IMR-90 (cell line): ENCODE data around the gene TRAPPC3L. TPM values are rescaled to one million over a fixed set of nuclear protein-coding genes. Genes with fewer than 3 reads are reported as not detected.

ENCODE experiments used
- ATAC-seq: fragments of 200-7000 bp; cut with Tn5 transposase; 2 replicates; pipeline ENCODE4 v1.9.1; 2020; ENCODE audit warnings: low read depth, mild to moderate bottlenecking, moderate library complexity
- BruUV-seq: library from RNA; stranded (reverse); fragments of 400-500 nt; replicated peaks from 2 replicates; lab custom pipeline; 2021; lab: Mats Ljungman, UMichigan
- CTCF ChIA-PET: fragments of 300-600 bp; formaldehyde crosslinking; extraction: SDS; loops from one replicate; lab custom pipeline; 2021; ENCODE audit warnings: antibody characterized with exemption; lab: Yijun Ruan, JAX
- POLR2A ChIA-PET: fragments of 300-600 bp; sonication (Branson Sonifier 250); formaldehyde crosslinking; loops from one replicate; lab custom pipeline; 2022; ENCODE audit warnings: antibody characterized with exemption; ENCODE audit not compliant: unreplicated experiment; lab: Charles Lee
- DNase-seq: peaks from one replicate; pipeline ENCODE4 v3.0.0; 2013
- H2AFZ ChIP-seq: replicated peaks from 2 replicates; pipeline ENCODE3; 2013; ENCODE audit warnings: low read length, mild to moderate bottlenecking; ENCODE audit not compliant: poor library complexity
- H2AK5ac ChIP-seq: 2 replicates; pipeline ENCODE4 v1.6.1; 2013; ENCODE audit warnings: low read depth, low read length, inconsistent platforms
- H2AK9ac ChIP-seq: replicated peaks from 2 replicates; pipeline ENCODE3; 2013; ENCODE audit warnings: mild to moderate bottlenecking, low read depth, low read length, moderate library complexity; ENCODE audit not compliant: poor library complexity
- H2BK120ac ChIP-seq: 2 replicates; pipeline ENCODE4 v1.6.1; 2013; ENCODE audit warnings: low read depth, low read length, inconsistent platforms
- H2BK15ac ChIP-seq: 3 replicates; pipeline ENCODE4 v1.6.1; 2013; ENCODE audit warnings: low read depth, low read length, inconsistent platforms
- H2BK20ac ChIP-seq: 2 replicates; pipeline ENCODE4 v1.6.1; 2013; ENCODE audit warnings: low read depth, mild to moderate bottlenecking, inconsistent platforms, low read length, moderate library complexity
- H2BK5ac ChIP-seq: 2 replicates; pipeline ENCODE4 v1.6.1; 2013; ENCODE audit warnings: mild to moderate bottlenecking, low read depth, low read length, inconsistent platforms; ENCODE audit not compliant: poor library complexity, severe bottlenecking
- H3K14ac ChIP-seq: replicated peaks from 2 replicates; pipeline ENCODE4 v1.6.1; 2013; ENCODE audit warnings: low read depth, low read length, inconsistent platforms
- H3K18ac ChIP-seq: 2 replicates; pipeline ENCODE4 v1.6.1; 2013; ENCODE audit warnings: low read depth, low read length, control low read depth
- H3K23ac ChIP-seq: 2 replicates; pipeline ENCODE4 v1.6.1; 2013; ENCODE audit warnings: low read depth, low read length, inconsistent platforms
- H3K27ac ChIP-seq: 2 replicates; pipeline ENCODE4 v1.5.1; 2013; ENCODE audit warnings: mild to moderate bottlenecking, control low read depth, low read length; ENCODE audit not compliant: insufficient read depth
- H3K27me3 ChIP-seq: 2 replicates; pipeline ENCODE4 v1.6.1; 2013; ENCODE audit warnings: low read length; ENCODE audit not compliant: control insufficient read depth, insufficient read depth
- H3K36me3 ChIP-seq: 2 replicates; pipeline ENCODE4 v1.6.1; 2013; ENCODE audit warnings: low read length, mixed read lengths; ENCODE audit not compliant: control insufficient read depth, insufficient read depth
- H3K4ac ChIP-seq: 2 replicates; pipeline ENCODE4 v1.6.1; 2013; ENCODE audit warnings: low read depth, low read length, inconsistent platforms
- H3K4me1 ChIP-seq: 2 replicates; pipeline ENCODE4 v1.6.1; 2013; ENCODE audit warnings: low read length, mixed read lengths; ENCODE audit not compliant: control insufficient read depth, insufficient read depth
- H3K4me2 ChIP-seq: 2 replicates; pipeline ENCODE4 v1.6.1; 2013; ENCODE audit warnings: low read depth, mild to moderate bottlenecking, control low read depth, low read length, moderate library complexity
- H3K4me3 ChIP-seq: 2 replicates; pipeline ENCODE4 v1.5.1; 2013; ENCODE audit warnings: low read depth, mild to moderate bottlenecking, control low read depth, low read length, moderate library complexity; ENCODE audit not compliant: insufficient read depth
- H3K56ac ChIP-seq: 2 replicates; pipeline ENCODE4 v1.6.1; 2013; ENCODE audit warnings: low read length, inconsistent platforms; ENCODE audit not compliant: insufficient read depth; ENCODE audit errors: extremely low read depth
- H3K79me1 ChIP-seq, 2 experiments: 2 replicates each; pipeline ENCODE4 v1.6.1; 2013; ENCODE audit warnings: low read length in 2 of 2, inconsistent platforms in 1 of 2, low read depth in 1 of 2
- H3K9ac ChIP-seq: 2 replicates; pipeline ENCODE4 v1.6.1; 2013; ENCODE audit warnings: low read depth, low read length, control low read depth
- H3K9me1 ChIP-seq: 2 replicates; pipeline ENCODE4 v1.6.1; 2013; ENCODE audit warnings: low read length, inconsistent platforms; ENCODE audit not compliant: insufficient read depth
- H3K9me3 ChIP-seq: 2 replicates; pipeline ENCODE4 v1.6.1; 2013; ENCODE audit warnings: low read length; ENCODE audit not compliant: control insufficient read depth, insufficient read depth
- H4K20me1 ChIP-seq: 2 replicates; pipeline ENCODE4 v1.6.1; 2013; ENCODE audit warnings: low read length, inconsistent platforms; ENCODE audit not compliant: insufficient read depth
- H4K5ac ChIP-seq: 2 replicates; pipeline ENCODE4 v1.6.1; 2013; ENCODE audit warnings: mild to moderate bottlenecking, low read depth, low read length, control low read depth
- H4K8ac ChIP-seq, 2 experiments: 2 replicates each; pipeline ENCODE4 v1.6.1; 2013; ENCODE audit warnings: low read depth in 2 of 2, low read length in 2 of 2, control low read depth in 1 of 2, inconsistent platforms in 1 of 2
- H4K91ac ChIP-seq: 2 replicates; pipeline ENCODE4 v1.6.1; 2013; ENCODE audit warnings: low read depth, low read length, inconsistent platforms; ENCODE audit not compliant: insufficient read depth
- FOS ChIP-seq: fragments of 150-350 bp; IDR thresholded peaks from 2 replicates; pipeline ENCODE4 v1.6.1; 2016; ENCODE audit warnings: low read depth, low read length
- MAFK ChIP-seq: IDR thresholded peaks from 2 replicates; pipeline ENCODE4 v1.6.1; 2012; ENCODE audit warnings: low read depth, low read length, improper control_type of control experiment
- MAZ ChIP-seq: IDR thresholded peaks from 2 replicates; pipeline ENCODE4 v1.6.1; 2012; ENCODE audit warnings: low read depth, mild to moderate bottlenecking, low read length, improper control_type of control experiment, moderate library complexity, borderline replicate concordance
- MXI1 ChIP-seq: IDR thresholded peaks from 2 replicates; pipeline ENCODE4 v1.6.1; 2012; ENCODE audit warnings: low read depth, mild to moderate bottlenecking, low read length, moderate library complexity, borderline replicate concordance
- NFE2L2 ChIP-seq: fragments of 150-350 bp; IDR thresholded peaks from 2 replicates; pipeline ENCODE4 v1.6.1; 2016; ENCODE audit warnings: low read depth, mild to moderate bottlenecking, low read length
- POLR2A ChIP-seq: IDR thresholded peaks from 2 replicates; pipeline ENCODE4 v1.6.1; 2012; ENCODE audit warnings: mild to moderate bottlenecking, low read depth, low read length
- WGBS, 2 experiments: methylation state at CpG; one replicate each; pipeline versions ENCODE4 v1.1.5 to v1.1.7; 2013; ENCODE audit warnings: missing lambda C conversion rate in 2 of 2; ENCODE audit not compliant: insufficient read length in 1 of 2; ENCODE audit errors: extremely low coverage in 2 of 2; 5-methylcytosine and 5-hydroxymethylcytosine counted together
- dilution Hi-C: fragments of 300-500 bp; cut with HindIII; formaldehyde crosslinking; loops from one replicate; pipeline ENCODE4 v1.14.3; 2018; ENCODE audit warnings: low sequenced_read_pairs; ENCODE audit not compliant: unreplicated experiment
- in situ Hi-C: fragments of 300-500 bp; cut with MboI; formaldehyde crosslinking; loops from 3 replicates; pipeline ENCODE4 v1.14.3; 2019; ENCODE audit warnings: low sequenced_read_pairs, inconsistent platforms, mixed read lengths
- intact Hi-C: fragments of 100-400 bp; cut with micrococcal nuclease; formaldehyde crosslinking; loops from 2 replicates; pipeline ENCODE4 v1.10.0; 2022
- polyA plus RNA-seq, 3 experiments: library from polyadenylated mRNA; depleted of rRNA; stranded (reverse); fragments of >200 nt; gene quantifications; 2 replicates each; pipeline ENCODE4 v1.2.3, GENCODE V29; 2012; ENCODE audit warnings: low replicate concordance in 1 of 3
- total RNA-seq: library from RNA; depleted of rRNA; stranded (reverse); fragments of >200 nt; gene quantifications from 2 replicates; pipeline ENCODE4 v1.2.3, GENCODE V29; 2012
- TF ChIP-seq, protein P1 (sequence below): fragments of 150-350 bp; IDR thresholded peaks from 2 replicates; pipeline ENCODE4 v1.6.1; 2017; ENCODE audit warnings: mild to moderate bottlenecking, antibody characterized with exemption, low read length, low read depth

Gene TRAPPC3L
- total and polyA plus RNA-seq, 2 of the 4 experiments (the other 2 are of a cell fraction), result 0.03 TPM; not detected in 1

DNA sequence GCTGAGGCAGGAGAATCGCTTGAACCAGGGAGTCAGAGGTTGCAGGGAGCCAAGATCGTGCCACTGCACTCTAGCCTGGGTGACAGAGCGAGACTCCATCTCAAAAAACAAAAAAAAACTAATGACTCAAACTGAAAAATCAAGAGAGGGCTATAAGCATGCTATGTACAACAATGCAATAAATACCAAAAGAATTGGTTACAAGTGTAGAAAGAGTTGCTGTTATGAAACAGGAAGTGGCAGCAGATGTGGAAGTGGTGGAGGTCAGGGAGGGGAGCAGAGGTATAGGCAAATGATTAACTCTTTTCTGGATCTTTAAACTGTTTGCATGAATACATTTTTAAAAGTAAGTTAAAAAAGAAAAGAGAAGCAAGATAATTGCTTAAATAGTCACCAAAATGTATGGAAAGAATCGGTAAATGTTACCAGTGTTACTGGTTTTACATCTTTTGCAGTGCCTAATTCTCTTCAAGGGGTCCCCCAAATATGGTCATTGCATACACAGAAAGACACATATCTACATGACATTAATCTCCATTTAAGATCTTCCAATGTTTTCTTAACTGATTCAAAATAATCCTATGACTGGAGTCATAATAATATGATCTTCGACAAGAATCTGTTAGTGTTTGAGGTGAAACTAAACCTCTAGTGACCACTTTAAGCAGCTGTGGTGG is 69.3 kb downstream of the TRAPPC3L start:
- no peak overlapping the region for H4K91ac ChIP-seq
- H3K27ac ChIP-seq, result no peak overlapping the region
- no peak overlapping the region for H3K23ac ChIP-seq
- H3K36me3 ChIP-seq, result no peaks in the 10 kb centered on the region
- in situ Hi-C loops (no loop called here), intact Hi-C loops (no loop called here), dilution Hi-C loops (no loop called here)
- H3K56ac ChIP-seq, result no peak overlapping the region
- CTCF ChIA-PET, result no interaction called here
- POLR2A ChIA-PET, result no interaction called here
- H3K4ac ChIP-seq, result no peak overlapping the region
- H2BK15ac ChIP-seq, result no peak overlapping the region
- H3K14ac ChIP-seq, result no peak overlapping the region
- H3K9me3 ChIP-seq, result no peaks in the 10 kb centered on the region
- peak; percentile 48; the same call in 1 of the 2 replicates for ATAC-seq
- no peaks in the 10 kb centered on the region for H3K9me1 ChIP-seq
- no peaks in the 10 kb centered on the region for H3K79me1 ChIP-seq
- H2AK9ac ChIP-seq, result no peak overlapping the region
- H2BK20ac ChIP-seq, result no peak overlapping the region
- BruUV-seq, result no TSS peak
- no peaks in the 10 kb centered on the region for H4K20me1 ChIP-seq
- no peaks in the 10 kb centered on the region for H3K27me3 ChIP-seq
- no peaks in the 10 kb centered on the region for H3K4me1 ChIP-seq
- H3K18ac ChIP-seq, result no peak overlapping the region
- DNase-seq, result peak; percentile 24
- TF ChIP-seq MAFK, result no peak
- TF ChIP-seq FOS, result no peak
- TF ChIP-seq NFE2L2, result no peak
- no peak for TF ChIP-seq MXI1
- no peak for TF ChIP-seq POLR2A
- TF ChIP-seq MAZ, result no peak
- TF ChIP-seq, protein P1, sequence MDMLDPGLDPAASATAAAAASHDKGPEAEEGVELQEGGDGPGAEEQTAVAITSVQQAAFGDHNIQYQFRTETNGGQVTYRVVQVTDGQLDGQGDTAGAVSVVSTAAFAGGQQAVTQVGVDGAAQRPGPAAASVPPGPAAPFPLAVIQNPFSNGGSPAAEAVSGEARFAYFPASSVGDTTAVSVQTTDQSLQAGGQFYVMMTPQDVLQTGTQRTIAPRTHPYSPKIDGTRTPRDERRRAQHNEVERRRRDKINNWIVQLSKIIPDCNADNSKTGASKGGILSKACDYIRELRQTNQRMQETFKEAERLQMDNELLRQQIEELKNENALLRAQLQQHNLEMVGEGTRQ, result no peak
- H2AFZ ChIP-seq, result no peak overlapping the region
- H2BK120ac ChIP-seq, result no peak overlapping the region
- WGBS, 2 experiments, result no CpG with 5 or more reads among the region's 5 CpGs
- H3K4me2 ChIP-seq, result no peak overlapping the region
- H3K4me3 ChIP-seq, result no peak overlapping the region
- H3K9ac ChIP-seq, result no peak overlapping the region
- no peak overlapping the region for H2AK5ac ChIP-seq
- H4K5ac ChIP-seq, result no peak overlapping the region
- no peak overlapping the region for H4K8ac ChIP-seq
- no peak overlapping the region for H2BK5ac ChIP-seq
